Measurements from ENCODE around the gene UGT8.

GRCh38 chr4:114549638-114550037 lies 49.0 kb upstream of the UGT8 start:
- TF ChIP-seq CTCF (tag by site-specific recombination; IDR thresholded peaks at IDR 0.05) (no peak), ZNF560 (tag by site-specific recombination; IDR thresholded peaks at IDR 0.05; ENCODE audit: borderline replicate concordance) (no peak), ZNF362 (tag by site-specific recombination; IDR thresholded peaks at IDR 0.05) (no peak), ZNF391 (tag by site-specific recombination; IDR thresholded peaks at IDR 0.05; ENCODE audit: borderline replicate concordance, low read depth) (no peak), ZNF37A (tag by site-specific recombination; IDR thresholded peaks at IDR 0.05) (no peak), ATF2 (tag by site-specific recombination; IDR thresholded peaks at IDR 0.05; ENCODE audit: low read depth) (no peak), ZNF830 (tag by site-specific recombination; IDR thresholded peaks at IDR 0.05; ENCODE audit: low read depth) (no peak)

Measured in HEK293 (cell line).